ENCODE data around the gene WDR86.

GRCh38 chr7:151423936-151424335 lies 14.1 kb upstream of the WDR86 start:
- TF ChIP-seq BHLHE40 (IDR thresholded peaks at IDR 0.05; ENCODE audit: borderline replicate concordance) (no peak), CTBP1 (IDR thresholded peaks at IDR 0.05; ENCODE audit: borderline replicate concordance) (no peak), HDGF (IDR thresholded peaks at IDR 0.05; ENCODE audit: borderline replicate concordance) (no peak), LEF1 (IDR thresholded peaks at IDR 0.05; ENCODE audit: borderline replicate concordance) (no peak), SUZ12 (IDR thresholded peaks at IDR 0.05) (no peak), FOXM1 (IDR thresholded peaks at IDR 0.05; ENCODE audit: borderline replicate concordance) (no peak), SP1 (IDR thresholded peaks at IDR 0.05) (no peak), FOXK2 (IDR thresholded peaks at IDR 0.05) (no peak), TARDBP (IDR thresholded peaks at IDR 0.05) (no peak)

All from HEK293T (cell line).